SK-N-SH (cell line): ENCODE results near the gene UBN1. TPM values are rescaled to one million over a fixed set of nuclear protein-coding genes. Genes with fewer than 3 reads are reported as not detected.

Experiments used
- CTCF ChIA-PET: fragments of 300-600, 350-600 bp; formaldehyde crosslinking; extraction: SDS; loops from one replicate; lab custom pipeline; 2021; lab: Yijun Ruan, JAX
- POLR2A ChIA-PET: fragments of 350-600 bp; sonication (Branson Sonifier 250); formaldehyde crosslinking; extraction: SDS; loops from one replicate; lab custom pipeline; 2020; ENCODE audit warnings: antibody characterized with exemption, inconsistent platforms; lab: Yijun Ruan, JAX
- DNase-seq: peaks from one replicate; pipeline ENCODE4 v3.0.0; 2012
- H2AFZ ChIP-seq: fragments of 200-600 bp; sonication (generic); 2 replicates; pipeline ENCODE4 v1.8.1; 2016; ENCODE audit warnings: antibody characterized with exemption, mild to moderate bottlenecking, low read depth
- H3F3A ChIP-seq: fragments of 200-600 bp; sonication (generic); replicated peaks from 2 replicates; pipeline ENCODE3; 2016; ENCODE audit warnings: antibody characterized with exemption, mild to moderate bottlenecking; ENCODE audit not compliant: insufficient read depth
- H3K27ac ChIP-seq, 2 experiments: fragments of 200-500 bp in 1 of 2; fragments of 200-600 bp in 1 of 2; sonication (Bioruptor generic) in 1 of 2; sonication (generic), shearing (Covaris generic) in 1 of 2; 2 replicates each; pipeline versions ENCODE4 v1.5.1 to v1.6.1; 2014 to 2016; ENCODE audit warnings: low read depth in 2 of 2, inconsistent platforms in 1 of 2, low read length in 1 of 2, mild to moderate bottlenecking in 1 of 2, mixed read lengths in 1 of 2
- H3K27me3 ChIP-seq: fragments of 200-600 bp; sonication (generic), shearing (Covaris generic); 2 replicates; pipeline ENCODE4 v1.6.1; 2016; ENCODE audit warnings: mixed run types; ENCODE audit not compliant: insufficient read depth
- H3K36me3 ChIP-seq, 2 experiments: fragments of 200-500 bp in 1 of 2; fragments of 200-600 bp in 1 of 2; sonication (Bioruptor generic) in 1 of 2; sonication (generic) in 1 of 2; replicated peaks in 1 of 2; 2 replicates each; pipeline versions ENCODE3 to v1.5.1; 2014 to 2016; ENCODE audit warnings: low read length in 1 of 2, mild to moderate bottlenecking in 1 of 2; ENCODE audit not compliant: insufficient read depth in 2 of 2, control insufficient read depth in 1 of 2
- H3K4me1 ChIP-seq, 2 experiments: fragments of 200-500 bp in 1 of 2; fragments of 200-600 bp in 1 of 2; sonication (Bioruptor generic) in 1 of 2; sonication (generic), shearing (Covaris generic) in 1 of 2; 2 replicates each; pipeline versions ENCODE4 v1.5.1 to v1.6.1; 2014 to 2016; ENCODE audit warnings: low read depth in 1 of 2, low read length in 1 of 2, mixed run types in 1 of 2; ENCODE audit not compliant: insufficient read depth in 2 of 2, control insufficient read depth in 1 of 2
- H3K4me2 ChIP-seq: fragments of 200-600 bp; sonication (generic), shearing (Covaris generic); 2 replicates; pipeline ENCODE4 v1.6.1; 2017; ENCODE audit warnings: mixed run types
- H3K4me3 ChIP-seq, 2 experiments: fragments of 200-500 bp in 1 of 2; fragments of 200-600 bp in 1 of 2; sonication (Bioruptor generic) in 1 of 2; sonication (generic), shearing (Covaris generic) in 1 of 2; 2 replicates each; pipeline versions ENCODE4 v1.5.1 to v1.8.1; 2014 to 2016; ENCODE audit warnings: low read depth in 2 of 2, inconsistent platforms in 1 of 2, low read length in 1 of 2, mild to moderate bottlenecking in 1 of 2, mixed read lengths in 1 of 2, moderate library complexity in 1 of 2
- H3K79me2 ChIP-seq: fragments of 200-600 bp; sonication (generic); 2 replicates; pipeline ENCODE4 v1.8.1; 2017; ENCODE audit warnings: mild to moderate bottlenecking; ENCODE audit not compliant: insufficient read depth
- H3K9ac ChIP-seq: fragments of 200-600 bp; sonication (generic); 2 replicates; pipeline ENCODE4 v1.6.1; 2017; ENCODE audit warnings: mixed run types
- H3K9me2 ChIP-seq: fragments of 200-600 bp; sonication (generic); 2 replicates; pipeline ENCODE4 v1.6.1; 2017; ENCODE audit warnings: mixed run types
- H3K9me3 ChIP-seq: fragments of 200-600 bp; sonication (generic); 2 replicates; pipeline ENCODE4 v1.6.1; 2017; ENCODE audit warnings: mixed run types, mild to moderate bottlenecking, moderate library complexity
- H4K20me1 ChIP-seq: fragments of 200-600 bp; sonication (generic); 2 replicates; pipeline ENCODE4 v1.6.1; 2017; ENCODE audit warnings: mild to moderate bottlenecking, mixed run types; ENCODE audit not compliant: insufficient read depth
- CTCF ChIP-seq: fragments of 200-600 bp; sonication (generic); IDR thresholded peaks from 2 replicates; pipeline ENCODE4 v1.6.1; 2017; ENCODE audit warnings: antibody characterized with exemption, mild to moderate bottlenecking, moderate library complexity
- ELF1 ChIP-seq: IDR thresholded peaks from 2 replicates; pipeline ENCODE4 v1.4.0; 2012
- EZH2phosphoT487 ChIP-seq: fragments of 200-600 bp; sonication (generic); IDR thresholded peaks from 2 replicates; pipeline ENCODE4 v1.6.1; 2017; ENCODE audit warnings: low read depth, mixed run types, mild to moderate bottlenecking, antibody characterized with exemption, moderate library complexity, borderline replicate concordance
- FOXJ3 ChIP-seq: sonication (generic); formaldehyde crosslinking; IDR thresholded peaks from 2 replicates; pipeline ENCODE4 v1.5.1; 2020; ENCODE audit warnings: mild to moderate bottlenecking, missing genetic modification reagents
- FOXM1 ChIP-seq: IDR thresholded peaks from 2 replicates; pipeline ENCODE4 v1.4.0; 2012; ENCODE audit warnings: low read depth, mild to moderate bottlenecking
- GATA2 ChIP-seq: sonication (generic); formaldehyde crosslinking; IDR thresholded peaks from 2 replicates; pipeline ENCODE4 v1.5.0; 2020; ENCODE audit warnings: mild to moderate bottlenecking, missing genetic modification reagents
- IRF3 ChIP-seq: fragments of 150-350 bp; IDR thresholded peaks from 2 replicates; pipeline ENCODE4 v1.6.1; 2016; ENCODE audit warnings: mild to moderate bottlenecking, low read depth, low read length
- JUND ChIP-seq: IDR thresholded peaks from 2 replicates; pipeline ENCODE4 v1.4.0; 2012
- MAX ChIP-seq: IDR thresholded peaks from 2 replicates; pipeline ENCODE4 v1.4.0; 2012; ENCODE audit warnings: low read depth
- NFIC ChIP-seq: IDR thresholded peaks from 2 replicates; pipeline ENCODE4 v1.4.0; 2012; ENCODE audit warnings: borderline replicate concordance
- PBX3 ChIP-seq: IDR thresholded peaks from 2 replicates; pipeline ENCODE4; 2012
- POLR2AphosphoS5 ChIP-seq: IDR thresholded peaks from 2 replicates; pipeline ENCODE4 v1.6.1; 2012; ENCODE audit warnings: low read depth, low read length
- RFX5 ChIP-seq: IDR thresholded peaks from 2 replicates; pipeline ENCODE4 v1.6.1; 2012; ENCODE audit warnings: mild to moderate bottlenecking, improper control_type of control experiment, low read length
- SIN3A ChIP-seq: IDR thresholded peaks from 2 replicates; pipeline ENCODE4 v1.6.1; 2012; ENCODE audit warnings: low read depth, mild to moderate bottlenecking, low read length, moderate library complexity, borderline replicate concordance
- SMC3 ChIP-seq: IDR thresholded peaks from 2 replicates; pipeline ENCODE4 v1.6.1; 2012; ENCODE audit warnings: low read depth, low read length, improper control_type of control experiment
- USF2 ChIP-seq: fragments of 150-350 bp; IDR thresholded peaks from 2 replicates; pipeline ENCODE4 v1.6.1; 2017; ENCODE audit warnings: antibody characterized with exemption, low read length, low read depth, borderline replicate concordance
- WGBS: methylation state at CpG from one replicate; pipeline ENCODE4 v1.1.6; 2017; ENCODE audit warnings: low lambda C conversion rate; 5-methylcytosine and 5-hydroxymethylcytosine counted together
- polyA plus RNA-seq, 3 experiments: library from polyadenylated mRNA; depleted of rRNA; stranded (reverse); fragments of >200 nt; gene quantifications; 2 replicates each; pipeline ENCODE4 v1.2.3, GENCODE V29; 2012

UBN1 gene
- polyA plus RNA-seq, 1 of the 3 experiments (the other 2 are of a cell fraction) = 10.9 TPM

- ChIA-PET POLR2A (no interaction called here), CTCF (no interaction called here)
- no peak for DNase-seq
- Histone ChIP-seq H3K27ac (no peak overlapping the region), H3K9me3 (0 out of 2 replicates have a peak, but pooled peaks cover 6% of the 10 kb centered on the region), H3K9ac (no peak overlapping the region), H3K36me3 (no peaks in the 10 kb centered on the region), H4K20me1 (no peaks in the 10 kb centered on the region), H3K27me3 (no peaks in the 10 kb centered on the region), H3F3A (no peaks in the 10 kb centered on the region), H3K79me2 (no peaks in the 10 kb centered on the region), H3K9me2 (no peaks in the 10 kb centered on the region), H3K4me3 (no peak overlapping the region), H3K4me1 (peaks cover 0 to 9% of the 10 kb centered on the region in 2 experiments; a peak in 1 of 4 replicates), H3K4me2 (no peak overlapping the region), H2AFZ (no peak overlapping the region)
- TF ChIP-seq EZH2phosphoT487 (no peak), USF2 (no peak), GATA2 (CRISPR knock-in tag) (no peak), SIN3A (no peak), FOXJ3 (no peak), POLR2AphosphoS5 (no peak), SMC3 (no peak), RFX5 (no peak), ELF1 (no peak), PBX3 (no peak), JUND (no peak), NFIC (no peak), MAX (no peak), IRF3 (no peak), FOXM1 (no peak), CTCF (no peak)
- 77% methylated on average over 6 of the region's 6 CpGs for WGBS
Measured at GRCh38 chr16:4923853-4924252, 76.6 kb downstream of the UBN1 start.
